MM.1S (cell line): ENCODE measurements around the gene WWTR1.

Source experiments
- DNase-seq: peaks from one replicate; pipeline ENCODE4 v3.0.0-alpha.2; 2015
- H2AFZ ChIP-seq: fragments of 300-600 bp; sonication (generic); 2 replicates; pipeline ENCODE4 v1.6.0; 2016; ENCODE audit warnings: antibody characterized with exemption, low read length
- H3F3A ChIP-seq: fragments of 300-600 bp; sonication (generic); 2 replicates; pipeline ENCODE4 v1.6.1; 2016; ENCODE audit warnings: mild to moderate bottlenecking, antibody characterized with exemption, low read length, moderate library complexity, mixed read lengths; ENCODE audit not compliant: insufficient read depth
- H3K27ac ChIP-seq: fragments of 300-600 bp; sonication (generic); 2 replicates; pipeline ENCODE4 v1.5.1; 2016; ENCODE audit warnings: mild to moderate bottlenecking, low read length
- H3K27me3 ChIP-seq: fragments of 300-600 bp; sonication (generic); replicated peaks from 2 replicates; pipeline ENCODE4 v1.6.0; 2016; ENCODE audit warnings: low read length; ENCODE audit not compliant: insufficient read depth
- H3K36me3 ChIP-seq: fragments of 300-600 bp; sonication (generic); replicated peaks from 2 replicates; pipeline ENCODE4 v1.6.1; 2016; ENCODE audit warnings: mild to moderate bottlenecking, low read length, mixed read lengths; ENCODE audit not compliant: insufficient read depth
- H3K4me1 ChIP-seq: fragments of 300-600 bp; sonication (generic); 2 replicates; pipeline ENCODE4 v1.6.1; 2016; ENCODE audit warnings: low read length, mixed read lengths
- H3K4me2 ChIP-seq: fragments of 300-600 bp; sonication (generic); 2 replicates; pipeline ENCODE4 v1.6.0; 2016; ENCODE audit warnings: low read depth, low read length
- H3K4me3 ChIP-seq: fragments of 300-600 bp; sonication (generic); 2 replicates; pipeline ENCODE4 v1.5.1; 2016; ENCODE audit warnings: low read length, mixed read lengths
- H3K79me2 ChIP-seq: fragments of 300-600 bp; sonication (generic); 2 replicates; pipeline ENCODE4 v1.6.1; 2016; ENCODE audit warnings: mixed run types, low read length, mixed read lengths
- H3K9ac ChIP-seq: fragments of 300-600 bp; sonication (generic); 2 replicates; pipeline ENCODE4 v1.6.1; 2016; ENCODE audit warnings: low read length, mixed read lengths
- H3K9me2 ChIP-seq: fragments of 300-600 bp; sonication (generic); replicated peaks from 2 replicates; pipeline ENCODE4 v1.6.1; 2016; ENCODE audit warnings: mild to moderate bottlenecking, low read length, mixed read lengths; ENCODE audit not compliant: insufficient read depth
- H3K9me3 ChIP-seq: fragments of 300-600 bp; sonication (generic); replicated peaks from 2 replicates; pipeline ENCODE4 v1.6.1; 2016; ENCODE audit warnings: mild to moderate bottlenecking, low read length, mixed read lengths; ENCODE audit not compliant: insufficient read depth
- H4K20me1 ChIP-seq: fragments of 300-600 bp; sonication (generic); 2 replicates; pipeline ENCODE4 v1.6.1; 2016; ENCODE audit warnings: mild to moderate bottlenecking, low read length, moderate library complexity, mixed read lengths; ENCODE audit not compliant: insufficient read depth
- CTCF ChIP-seq: fragments of 300-600 bp; sonication (generic); IDR thresholded peaks from 2 replicates; pipeline ENCODE4 v1.5.1; 2016; ENCODE audit warnings: antibody characterized with exemption, low read length, mixed read lengths
- EZH2 ChIP-seq: fragments of 300-600 bp; sonication (generic); optimal IDR thresholded peaks from 2 replicates; pipeline ENCODE3; 2017; ENCODE audit warnings: low read depth, mild to moderate bottlenecking, antibody characterized with exemption, low read length, mixed read lengths
- EZH2phosphoT487 ChIP-seq: fragments of 300-600 bp; sonication (generic); IDR thresholded peaks from 2 replicates; pipeline ENCODE4 v1.6.1; 2018; ENCODE audit warnings: antibody characterized with exemption, low read length

Gene WWTR1

DNA sequence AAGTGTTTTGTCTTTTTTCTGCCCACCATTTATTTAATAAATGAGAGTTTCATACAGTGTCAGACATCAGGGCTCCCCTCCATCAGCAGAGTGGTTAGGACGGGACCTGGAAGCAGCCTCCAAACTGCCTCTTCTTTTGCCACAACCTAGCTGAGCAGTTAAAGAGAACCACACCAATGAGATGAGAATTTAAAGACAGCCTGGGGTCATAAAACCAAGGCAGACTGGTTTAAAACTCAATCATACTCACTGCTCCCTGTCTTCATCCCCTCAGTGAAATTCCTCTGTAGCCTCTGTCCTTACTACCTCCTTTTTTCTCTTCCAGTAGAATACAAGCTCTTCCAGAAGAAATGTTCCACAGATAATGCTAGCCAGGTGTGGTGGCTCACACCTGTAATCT, 78.7 kb downstream of the WWTR1 start:
- H3F3A ChIP-seq, result peaks cover 15% of the 10 kb centered on the region
- no peak overlapping the region for H3K9ac ChIP-seq
- TF ChIP-seq EZH2phosphoT487 (no peak), EZH2 (no peak), CTCF (no peak)
- no peaks in the 10 kb centered on the region for H3K9me3 ChIP-seq
- no peaks in the 10 kb centered on the region for H3K9me2 ChIP-seq
- no peaks in the 10 kb centered on the region for H3K36me3 ChIP-seq
- no peak overlapping the region for H2AFZ ChIP-seq
- no peak for DNase-seq
- H3K4me2 ChIP-seq, result no peak overlapping the region
- no peaks in the 10 kb centered on the region for H3K79me2 ChIP-seq
- peaks cover 39% of the 10 kb centered on the region for H3K4me1 ChIP-seq
- no peaks in the 10 kb centered on the region for H4K20me1 ChIP-seq
- H3K4me3 ChIP-seq, result no peak overlapping the region
- H3K27me3 ChIP-seq, result 0 out of 2 replicates have a peak, but pooled peaks cover 3% of the 10 kb centered on the region
- no peak overlapping the region for H3K27ac ChIP-seq

- Histone ChIP-seq H3K27me3 (no peaks in the 10 kb centered on the region), H3K9ac (no peak overlapping the region), H3K9me3 (no peaks in the 10 kb centered on the region), H3K4me1 (peaks cover 39% of the 10 kb centered on the region), H3K4me3 (no peak overlapping the region), H3K36me3 (no peaks in the 10 kb centered on the region), H2AFZ (no peak overlapping the region), H4K20me1 (no peaks in the 10 kb centered on the region), H3K79me2 (no peaks in the 10 kb centered on the region), H3F3A (peaks cover 15% of the 10 kb centered on the region), H3K4me2 (no peak overlapping the region), H3K9me2 (no peaks in the 10 kb centered on the region), H3K27ac (no peak overlapping the region)
- no peak for DNase-seq
- TF ChIP-seq EZH2, result no peak
- TF ChIP-seq CTCF, result no peak
- no peak for TF ChIP-seq EZH2phosphoT487
Measured at GRCh38 chr3:149577801-149578200, 80.0 kb downstream of the WWTR1 start.

- Histone ChIP-seq H3K27me3 (no peaks in the 10 kb centered on the region), H4K20me1 (no peaks in the 10 kb centered on the region), H3F3A (peaks cover 9% of the 10 kb centered on the region), H3K4me3 (no peak overlapping the region), H3K36me3 (no peaks in the 10 kb centered on the region), H3K9me2 (no peaks in the 10 kb centered on the region), H2AFZ (no peak overlapping the region), H3K79me2 (no peaks in the 10 kb centered on the region), H3K27ac (peak overlapping the region; percentile 15; the same call in 1 of the 2 replicates), H3K9me3 (no peaks in the 10 kb centered on the region), H3K4me1 (peaks cover 32% of the 10 kb centered on the region), H3K4me2 (peak overlapping the region; percentile 27; the same call in 1 of the 2 replicates), H3K9ac (no peak overlapping the region)
- TF ChIP-seq CTCF (no peak), EZH2 (no peak), EZH2phosphoT487 (no peak)
- no peak for DNase-seq
Measured at GRCh38 chr3:149575961-149576564, 81.8 kb downstream of the WWTR1 start.
